Hematopoietic multipotent progenitor cell (in vitro differentiated cells): ENCODE data around the gene CLPTM1L. TPM values are rescaled to one million over a fixed set of nuclear protein-coding genes. Genes with fewer than 3 reads are reported as not detected.
"Not testable (repeated sequence)": the region's sequence is repeated elsewhere in the genome, so short reads cannot be mapped to it uniquely, and the experiment has no call there.

Experiments used
- DNase-seq, 3 donors: peaks; one replicate each; pipeline ENCODE4 v3.0.0-alpha.2; 2011 to 2015; ENCODE audit warnings: low read depth in 2 of 3, low spot score in 2 of 3
- total RNA-seq: library from RNA; depleted of rRNA; stranded (reverse); fragments of >200 nt; gene quantifications from one replicate; pipeline ENCODE4 v1.2.3, GENCODE V29; 2012

Gene CLPTM1L
- total RNA-seq, 1 donor, result 130 TPM

- no peak for DNase-seq
These were observed 1.6 kb downstream of the CLPTM1L start for GRCh38 chr5:1343315-1343751.

GRCh38 chr5:1342711-1343110 is 2.2 kb downstream of the CLPTM1L start:
- not testable (repeated sequence) for DNase-seq

- DNase-seq, result no peak
These were observed 2.6 kb downstream of the CLPTM1L start for GRCh38 chr5:1342268-1342667.

GRCh38 chr5:1341863-1342262 is 3.0 kb downstream of the CLPTM1L start:
- DNase-seq, result no peak

GRCh38 chr5:1339818-1340210 is 5.1 kb downstream of the CLPTM1L start:
- DNase-seq, result not testable (repeated sequence)

GRCh38 chr5:1339139-1339817 is 5.6 kb downstream of the CLPTM1L start:
- DNase-seq, result not testable (repeated sequence)

GRCh38 chr5:1338506-1339070 is 6.3 kb downstream of the CLPTM1L start:
- no peak for DNase-seq

GRCh38 chr5:1338196-1338490 is 6.8 kb downstream of the CLPTM1L start:
- no peak for DNase-seq

- no peak for DNase-seq
These were observed 7.3 kb downstream of the CLPTM1L start for GRCh38 chr5:1337489-1338195.

- DNase-seq, result no peak
These were observed 8.0 kb downstream of the CLPTM1L start for GRCh38 chr5:1336749-1337488.

- DNase-seq, result no peak
These were observed 8.8 kb downstream of the CLPTM1L start for GRCh38 chr5:1336106-1336561.

- DNase-seq, result no peak
These were observed 9.3 kb downstream of the CLPTM1L start for GRCh38 chr5:1335540-1336095.

- DNase-seq, result no peak
These were observed 9.9 kb downstream of the CLPTM1L start for GRCh38 chr5:1334831-1335539.

- no peak for DNase-seq
These were observed 10.9 kb downstream of the CLPTM1L start for GRCh38 chr5:1333986-1334385.

- not testable (repeated sequence) for DNase-seq
These were observed 11.6 kb downstream of the CLPTM1L start for GRCh38 chr5:1333286-1333685.

GRCh38 chr5:1332461-1333001 is 12.4 kb downstream of the CLPTM1L start:
- no peak for DNase-seq

GRCh38 chr5:1331861-1332405 is 13.0 kb downstream of the CLPTM1L start:
- DNase-seq, result no peak

- DNase-seq, result no peak
These were observed 13.8 kb downstream of the CLPTM1L start for GRCh38 chr5:1330847-1331831.
